ENCODE measurements around the gene LAMB1. TPM values are rescaled to one million over a fixed set of nuclear protein-coding genes. Genes with fewer than 3 reads are reported as not detected.

The LAMB1 gene
- total RNA-seq, 1 experiment from 2014 or later = 240 TPM

- no peaks in the 10 kb centered on the region for H3K4me1 Mint-ChIP-seq (ENCODE audit: low read depth, unreplicated experiment)
Measured at GRCh38 chr7:107914831-107915230, 88.1 kb downstream of the LAMB1 start.

DNA sequence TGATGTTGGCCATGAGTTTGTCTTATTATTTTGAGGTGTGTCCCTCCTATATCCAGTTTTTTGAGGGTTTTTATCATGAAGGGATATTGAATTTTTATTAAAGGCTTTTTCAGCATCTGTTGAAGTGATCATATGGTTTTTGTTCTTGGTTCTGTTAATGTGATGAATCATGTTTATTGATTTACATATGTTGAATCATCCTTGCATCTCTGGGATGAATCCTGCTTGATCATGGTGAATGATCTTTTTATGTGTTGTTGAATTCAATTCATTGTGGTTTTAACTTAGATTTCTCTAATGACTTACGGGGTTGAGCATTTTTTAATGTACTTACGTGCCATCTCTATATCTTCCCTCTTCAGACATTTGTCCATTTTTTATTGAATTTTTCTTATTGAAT lies 89.1 kb downstream of the LAMB1 start:
- no peak for DNase-seq
- CTCF ChIA-PET = no interaction called here

More at GRCh38 chr7:107914831-107915230, 88.1 kb downstream of the LAMB1 start:
- Mint-ChIP-seq H3K4me3 (ENCODE audit: low read depth, unreplicated experiment) (no peak overlapping the region), H3K27ac (ENCODE audit: unreplicated experiment) (peak overlapping the region; percentile 39), H3K27me3 (ENCODE audit: unreplicated experiment) (no peaks in the 10 kb centered on the region), H3K36me3 (ENCODE audit: insufficient read depth, unreplicated experiment) (peaks cover 16% of the 10 kb centered on the region), H3K9me3 (ENCODE audit: low read depth, unreplicated experiment) (no peaks in the 10 kb centered on the region)
- intact Hi-C loops (cut with micrococcal nuclease; ENCODE audit: unreplicated experiment) = no loop called here
- TF ChIP-seq, protein P1, sequence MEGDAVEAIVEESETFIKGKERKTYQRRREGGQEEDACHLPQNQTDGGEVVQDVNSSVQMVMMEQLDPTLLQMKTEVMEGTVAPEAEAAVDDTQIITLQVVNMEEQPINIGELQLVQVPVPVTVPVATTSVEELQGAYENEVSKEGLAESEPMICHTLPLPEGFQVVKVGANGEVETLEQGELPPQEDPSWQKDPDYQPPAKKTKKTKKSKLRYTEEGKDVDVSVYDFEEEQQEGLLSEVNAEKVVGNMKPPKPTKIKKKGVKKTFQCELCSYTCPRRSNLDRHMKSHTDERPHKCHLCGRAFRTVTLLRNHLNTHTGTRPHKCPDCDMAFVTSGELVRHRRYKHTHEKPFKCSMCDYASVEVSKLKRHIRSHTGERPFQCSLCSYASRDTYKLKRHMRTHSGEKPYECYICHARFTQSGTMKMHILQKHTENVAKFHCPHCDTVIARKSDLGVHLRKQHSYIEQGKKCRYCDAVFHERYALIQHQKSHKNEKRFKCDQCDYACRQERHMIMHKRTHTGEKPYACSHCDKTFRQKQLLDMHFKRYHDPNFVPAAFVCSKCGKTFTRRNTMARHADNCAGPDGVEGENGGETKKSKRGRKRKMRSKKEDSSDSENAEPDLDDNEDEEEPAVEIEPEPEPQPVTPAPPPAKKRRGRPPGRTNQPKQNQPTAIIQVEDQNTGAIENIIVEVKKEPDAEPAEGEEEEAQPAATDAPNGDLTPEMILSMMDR (IDR thresholded peaks at IDR 0.05; ENCODE audit: unreplicated experiment) = no peak
- BruUV-seq (replicated peaks) = no TSS peak
- CTCF ChIA-PET = no interaction called here
- DNase-seq = no peak

DNA sequence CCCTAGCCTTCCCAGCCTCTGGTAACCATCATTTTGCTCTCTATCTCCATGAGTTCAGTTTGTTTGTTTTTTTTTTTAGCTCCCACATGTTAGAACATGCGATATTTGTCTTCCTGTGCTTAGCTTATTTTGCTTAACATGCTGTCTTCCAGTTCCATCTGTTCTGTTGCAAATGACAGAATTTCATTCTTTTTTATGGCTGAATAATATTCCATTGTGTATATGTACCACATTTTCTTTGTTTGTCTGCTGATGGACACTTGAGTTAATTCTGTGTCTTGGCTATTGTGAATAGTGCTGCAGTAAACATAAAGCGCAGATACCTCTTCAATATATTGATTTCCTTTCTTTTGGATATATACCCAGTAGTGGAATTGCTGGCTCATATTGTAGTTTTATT lies 91.0 kb downstream of the LAMB1 start:
- TF ChIP-seq, protein P1 (IDR thresholded peaks at IDR 0.05; ENCODE audit: unreplicated experiment) = no peak
- H3K4me1 Mint-ChIP-seq (ENCODE audit: low read depth, unreplicated experiment) = no peaks in the 10 kb centered on the region
- no peak overlapping the region for H3K4me3 Mint-ChIP-seq (ENCODE audit: low read depth, unreplicated experiment)
- no TSS peak for BruUV-seq (replicated peaks)
- intact Hi-C loops (cut with micrococcal nuclease; ENCODE audit: unreplicated experiment) = no loop called here
- no peak overlapping the region for H3K27ac Mint-ChIP-seq (ENCODE audit: unreplicated experiment)
- no peak for DNase-seq
- no peaks in the 10 kb centered on the region for H3K27me3 Mint-ChIP-seq (ENCODE audit: unreplicated experiment)
- H3K36me3 Mint-ChIP-seq (ENCODE audit: insufficient read depth, unreplicated experiment) = peaks cover 25% of the 10 kb centered on the region
- CTCF ChIA-PET = no interaction called here
- no peaks in the 10 kb centered on the region for H3K9me3 Mint-ChIP-seq (ENCODE audit: low read depth, unreplicated experiment)

More for the DNA sequence above, 89.1 kb downstream of the LAMB1 start:
- no peaks in the 10 kb centered on the region for H3K4me1 Mint-ChIP-seq (ENCODE audit: low read depth, unreplicated experiment)
- peaks cover 16% of the 10 kb centered on the region for H3K36me3 Mint-ChIP-seq (ENCODE audit: insufficient read depth, unreplicated experiment)
- TF ChIP-seq, protein P1 (IDR thresholded peaks at IDR 0.05; ENCODE audit: unreplicated experiment) = no peak
- BruUV-seq (replicated peaks) = no TSS peak
- intact Hi-C loops (cut with micrococcal nuclease; ENCODE audit: unreplicated experiment) = no loop called here
- H3K27me3 Mint-ChIP-seq (ENCODE audit: unreplicated experiment) = no peaks in the 10 kb centered on the region
- no peak overlapping the region for H3K27ac Mint-ChIP-seq (ENCODE audit: unreplicated experiment)
- no peaks in the 10 kb centered on the region for H3K9me3 Mint-ChIP-seq (ENCODE audit: low read depth, unreplicated experiment)
- no peak overlapping the region for H3K4me3 Mint-ChIP-seq (ENCODE audit: low read depth, unreplicated experiment)

DNA sequence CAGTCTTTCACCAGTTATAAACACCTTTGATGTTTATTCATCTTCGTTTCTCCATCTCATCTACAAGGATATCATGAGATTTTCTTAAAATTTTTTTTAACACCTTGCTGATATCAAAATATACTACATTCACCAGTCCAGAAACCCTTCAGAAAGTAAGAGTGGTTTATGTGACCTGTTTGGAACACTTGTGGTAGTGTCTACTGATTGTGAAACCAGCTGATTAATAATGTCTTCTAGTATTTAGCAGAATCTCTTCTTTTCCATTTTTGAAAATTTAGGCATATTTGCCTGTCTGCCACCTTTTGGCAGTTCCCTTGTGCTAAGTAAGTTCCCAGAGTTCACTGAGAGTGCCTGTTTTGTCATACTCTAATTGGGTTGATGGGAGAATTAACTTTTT lies 93.5 kb downstream of the LAMB1 start:
- BruUV-seq (replicated peaks) = no TSS peak
- peaks cover 34% of the 10 kb centered on the region for H3K36me3 Mint-ChIP-seq (ENCODE audit: insufficient read depth, unreplicated experiment)
- intact Hi-C loops (cut with micrococcal nuclease; ENCODE audit: unreplicated experiment) = no loop called here
- H3K9me3 Mint-ChIP-seq (ENCODE audit: low read depth, unreplicated experiment) = no peaks in the 10 kb centered on the region
- H3K4me3 Mint-ChIP-seq (ENCODE audit: low read depth, unreplicated experiment) = no peak overlapping the region
- CTCF ChIA-PET = interaction anchor here (0.8 kb wide), 1 partner anchor 107 kb away, joined by 3 read pairs; no protein-coding TSS in a partner anchor
- no peak overlapping the region for H3K27ac Mint-ChIP-seq (ENCODE audit: unreplicated experiment)
- TF ChIP-seq, protein P1 (IDR thresholded peaks at IDR 0.05; ENCODE audit: unreplicated experiment) = no peak
- H3K27me3 Mint-ChIP-seq (ENCODE audit: unreplicated experiment) = no peaks in the 10 kb centered on the region
- H3K4me1 Mint-ChIP-seq (ENCODE audit: low read depth, unreplicated experiment) = no peaks in the 10 kb centered on the region
- DNase-seq = no peak

Data from Calu3 (cell line).